H1 (cell line): Measurements from ENCODE around the gene AIFM3. TPM values are rescaled to one million over a fixed set of nuclear protein-coding genes. Genes with fewer than 3 reads are reported as not detected.

Experiments used
- CTCF ChIA-PET: fragments of 300-600 bp; sonication (Branson Sonifier 250); formaldehyde crosslinking; loops from one replicate; lab custom pipeline; 2021; ENCODE audit not compliant: partially characterized antibody; lab: Charles Lee
- POLR2A ChIA-PET: fragments of 300-600 bp; sonication (Branson Sonifier 250); formaldehyde crosslinking; loops from one replicate; lab custom pipeline; 2021; ENCODE audit warnings: inconsistent platforms; ENCODE audit not compliant: partially characterized antibody; lab: Charles Lee
- DNase-seq, 2 experiments: peaks; one replicate each; pipeline versions ENCODE4 v3.0.0 to v3.0.0-alpha.2; 2010 to 2022; ENCODE audit warnings: low spot score in 2 of 2, low read depth in 1 of 2, mixed read lengths in 1 of 2
- FAIRE-seq: peaks from 2 replicates; lab custom pipeline; 2011; peaks lifted over from hg19 to GRCh38; lab: Jason Lieb, UNC
- H2AFZ ChIP-seq: 2 replicates; pipeline ENCODE4 v1.8.1; 2012; ENCODE audit warnings: low read length, inconsistent platforms
- H2AK5ac ChIP-seq: 2 replicates; pipeline ENCODE4 v1.6.1; 2013; ENCODE audit warnings: low read depth, low read length
- H2BK120ac ChIP-seq: replicated peaks from 2 replicates; pipeline ENCODE3; 2013; ENCODE audit warnings: low read depth, low read length, inconsistent platforms
- H2BK12ac ChIP-seq: 2 replicates; pipeline ENCODE4 v1.6.1; 2013; ENCODE audit warnings: low read depth, low read length
- H2BK15ac ChIP-seq: 2 replicates; pipeline ENCODE4 v1.6.1; 2013; ENCODE audit warnings: low read length
- H2BK20ac ChIP-seq: 2 replicates; pipeline ENCODE4 v1.6.1; 2013; ENCODE audit warnings: low read length
- H2BK5ac ChIP-seq: 2 replicates; pipeline ENCODE4 v1.6.1; 2013; ENCODE audit warnings: low read depth, low read length
- H3K14ac ChIP-seq: 2 replicates; pipeline ENCODE4 v1.6.1; 2013; ENCODE audit warnings: inconsistent platforms; ENCODE audit not compliant: insufficient read length
- H3K18ac ChIP-seq: 2 replicates; pipeline ENCODE4 v1.6.1; 2013; ENCODE audit warnings: low read length; ENCODE audit errors: extremely low read depth
- H3K23ac ChIP-seq: 2 replicates; pipeline ENCODE4 v1.6.1; 2013; ENCODE audit warnings: inconsistent platforms; ENCODE audit not compliant: insufficient read length
- H3K23me2 ChIP-seq: 2 replicates; pipeline ENCODE4 v1.6.1; 2013; ENCODE audit warnings: low read depth, low read length
- H3K27ac ChIP-seq: 2 replicates; pipeline ENCODE4 v1.6.1; 2011; ENCODE audit warnings: low read depth, low read length, inconsistent platforms
- H3K27me3 ChIP-seq, 4 experiments: replicated peaks in 1 of 4; 1 replicate in 1 of 4; 2 replicates in 3 of 4; pipeline versions ENCODE4 v1.6.1 to v1.8.1; 2011 to 2013; ENCODE audit warnings: low read length in 3 of 4, mild to moderate bottlenecking in 3 of 4, inconsistent platforms in 2 of 4, mixed read lengths in 2 of 4, moderate library complexity in 1 of 4; ENCODE audit not compliant: control insufficient read depth in 3 of 4, insufficient read depth in 3 of 4; ENCODE audit errors: extremely low read depth in 1 of 4
- H3K36me3 ChIP-seq, 4 experiments: 2 replicates each; pipeline versions ENCODE4 v1.6.1 to v1.8.1; 2011 to 2013; ENCODE audit warnings: mild to moderate bottlenecking in 4 of 4, low read length in 3 of 4, moderate library complexity in 2 of 4, control low read depth in 1 of 4, inconsistent platforms in 1 of 4; ENCODE audit not compliant: insufficient read depth in 4 of 4, control insufficient read depth in 2 of 4
- H3K4ac ChIP-seq: replicated peaks from 2 replicates; pipeline ENCODE3; 2013; ENCODE audit warnings: low read length, low read depth, mixed read lengths, inconsistent platforms; ENCODE audit not compliant: insufficient read length
- H3K4me1 ChIP-seq, 4 experiments: replicated peaks in 1 of 4; 1 replicate in 1 of 4; 2 replicates in 3 of 4; pipeline versions ENCODE4 v1.6.1 to v1.8.1; 2011 to 2013; ENCODE audit warnings: low read length in 3 of 4, inconsistent platforms in 2 of 4, mixed read lengths in 1 of 4; ENCODE audit not compliant: insufficient read depth in 4 of 4, control insufficient read depth in 3 of 4
- H3K4me2 ChIP-seq, 2 experiments: 2 replicates each; pipeline versions ENCODE4 v1.6.1 to v1.8.1; 2011 to 2013; ENCODE audit warnings: low read depth in 2 of 2, low read length in 2 of 2, control low read depth in 1 of 2, inconsistent platforms in 1 of 2, mild to moderate bottlenecking in 1 of 2; ENCODE audit not compliant: insufficient read depth in 1 of 2
- H3K4me3 ChIP-seq, 4 experiments: fragments of 200-600, 300-600 bp in 1 of 4; sonication (generic), shearing (Covaris generic), sonication (Bioruptor Twin) in 1 of 4; 2 replicates each; pipeline versions ENCODE4 v1.5.1 to v1.8.1; 2011 to 2016; ENCODE audit warnings: low read length in 4 of 4, low read depth in 3 of 4, control low read depth in 2 of 4, inconsistent platforms in 2 of 4, mild to moderate bottlenecking in 2 of 4, mixed read lengths in 1 of 4, moderate library complexity in 1 of 4; ENCODE audit not compliant: insufficient read depth in 2 of 4; ENCODE audit errors: extremely low read depth in 1 of 4
- H3K56ac ChIP-seq: replicated peaks from 2 replicates; pipeline ENCODE3; 2013; ENCODE audit warnings: low read depth, mild to moderate bottlenecking, mixed read lengths, low read length, inconsistent platforms; ENCODE audit not compliant: insufficient read length
- H3K79me1 ChIP-seq: 2 replicates; pipeline ENCODE4 v1.6.1; 2013; ENCODE audit warnings: low read depth, low read length, control low read depth
- H3K79me2 ChIP-seq, 2 experiments: 2 replicates each; pipeline versions ENCODE4 v1.6.1 to v1.8.1; 2012 to 2013; ENCODE audit warnings: low read length in 2 of 2, mild to moderate bottlenecking in 2 of 2, inconsistent platforms in 1 of 2; ENCODE audit not compliant: insufficient read depth in 2 of 2, control insufficient read depth in 1 of 2
- H3K9ac ChIP-seq, 4 experiments: replicated peaks in 1 of 4; 1 replicate in 1 of 4; 2 replicates in 3 of 4; pipeline versions ENCODE4 v1.6.1 to v1.8.1; 2011 to 2013; ENCODE audit warnings: low read depth in 3 of 4, low read length in 3 of 4, control low read depth in 2 of 4, mild to moderate bottlenecking in 2 of 4, moderate library complexity in 2 of 4, inconsistent platforms in 1 of 4; ENCODE audit errors: extremely low read depth in 1 of 4
- H3K9me3 ChIP-seq, 2 experiments: 2 replicates each; pipeline versions ENCODE4 v1.6.1 to v1.8.1; 2012 to 2013; ENCODE audit warnings: mild to moderate bottlenecking in 2 of 2, moderate library complexity in 2 of 2, control low read depth in 1 of 2, inconsistent platforms in 1 of 2, low read depth in 1 of 2, low read length in 1 of 2, mixed read lengths in 1 of 2; ENCODE audit not compliant: insufficient read depth in 2 of 2
- H4K20me1 ChIP-seq, 2 experiments: replicated peaks in 1 of 2; 2 replicates each; pipeline versions ENCODE3 to v1.8.1; 2011 to 2013; ENCODE audit warnings: inconsistent platforms in 2 of 2, low read length in 2 of 2, mild to moderate bottlenecking in 1 of 2; ENCODE audit not compliant: insufficient read depth in 2 of 2, control insufficient read depth in 1 of 2
- H4K5ac ChIP-seq: 2 replicates; pipeline ENCODE4 v1.6.1; 2013; ENCODE audit warnings: low read length, low read depth, mixed read lengths, inconsistent platforms; ENCODE audit not compliant: insufficient read length
- H4K8ac ChIP-seq: 2 replicates; pipeline ENCODE4 v1.8.0; 2013; ENCODE audit warnings: mild to moderate bottlenecking, moderate library complexity, low read length, inconsistent platforms; ENCODE audit not compliant: insufficient read depth; ENCODE audit errors: extremely low read depth
- H4K91ac ChIP-seq: replicated peaks from 2 replicates; pipeline ENCODE3; 2013; ENCODE audit warnings: low read length, mixed read lengths, inconsistent platforms; ENCODE audit not compliant: insufficient read length
- WGBS, 2 experiments: shearing (Covaris generic) in 1 of 2; methylation state at CpG; one replicate each; pipeline versions ENCODE4 v1.1.6 to v1.1.7; 2013 to 2015; ENCODE audit warnings: low lambda C conversion rate in 2 of 2, mixed read lengths in 2 of 2, inconsistent platforms in 1 of 2, low coverage in 1 of 2, missing lambda C conversion rate in 1 of 2; ENCODE audit not compliant: insufficient replicate concordance in 2 of 2, insufficient coverage in 1 of 2, insufficient read length in 1 of 2; ENCODE audit errors: extremely low coverage in 1 of 2, missing lambda C conversion rate in 1 of 2; 5-methylcytosine and 5-hydroxymethylcytosine counted together
- polyA plus RNA-seq, 7 experiments: library from polyadenylated mRNA; depleted of rRNA in 3 of 7; stranded (reverse) in 5 of 7; unstranded in 2 of 7; fragments of >200 nt in 5 of 7; fragments of 200-250 nt in 2 of 7; gene quantifications; 1 replicate in 5 of 7; 2 replicates in 1 of 7; 4 replicates in 1 of 7; pipeline versions ENCODE4 v1.2.1 to v1.2.3, GENCODE V29; 2011 to 2013; ENCODE audit warnings: missing spikeins in 2 of 7, mixed read lengths in 2 of 7
- total RNA-seq: library from RNA; stranded (reverse); fragmentation: NEBNext Ultra II Directional; extraction: Animal tissue kit (Norgen Biotek cat#: 25700); gene quantifications from 2 replicates; pipeline ENCODE4 v1.2.1, GENCODE V29; 2021

The AIFM3 gene
- total and polyA plus RNA-seq, 2 of the 8 experiments (the other 6 are each of a cell fraction or from before 2014, with no cell fraction given): 0.86 to 1.4 TPM

DNA sequence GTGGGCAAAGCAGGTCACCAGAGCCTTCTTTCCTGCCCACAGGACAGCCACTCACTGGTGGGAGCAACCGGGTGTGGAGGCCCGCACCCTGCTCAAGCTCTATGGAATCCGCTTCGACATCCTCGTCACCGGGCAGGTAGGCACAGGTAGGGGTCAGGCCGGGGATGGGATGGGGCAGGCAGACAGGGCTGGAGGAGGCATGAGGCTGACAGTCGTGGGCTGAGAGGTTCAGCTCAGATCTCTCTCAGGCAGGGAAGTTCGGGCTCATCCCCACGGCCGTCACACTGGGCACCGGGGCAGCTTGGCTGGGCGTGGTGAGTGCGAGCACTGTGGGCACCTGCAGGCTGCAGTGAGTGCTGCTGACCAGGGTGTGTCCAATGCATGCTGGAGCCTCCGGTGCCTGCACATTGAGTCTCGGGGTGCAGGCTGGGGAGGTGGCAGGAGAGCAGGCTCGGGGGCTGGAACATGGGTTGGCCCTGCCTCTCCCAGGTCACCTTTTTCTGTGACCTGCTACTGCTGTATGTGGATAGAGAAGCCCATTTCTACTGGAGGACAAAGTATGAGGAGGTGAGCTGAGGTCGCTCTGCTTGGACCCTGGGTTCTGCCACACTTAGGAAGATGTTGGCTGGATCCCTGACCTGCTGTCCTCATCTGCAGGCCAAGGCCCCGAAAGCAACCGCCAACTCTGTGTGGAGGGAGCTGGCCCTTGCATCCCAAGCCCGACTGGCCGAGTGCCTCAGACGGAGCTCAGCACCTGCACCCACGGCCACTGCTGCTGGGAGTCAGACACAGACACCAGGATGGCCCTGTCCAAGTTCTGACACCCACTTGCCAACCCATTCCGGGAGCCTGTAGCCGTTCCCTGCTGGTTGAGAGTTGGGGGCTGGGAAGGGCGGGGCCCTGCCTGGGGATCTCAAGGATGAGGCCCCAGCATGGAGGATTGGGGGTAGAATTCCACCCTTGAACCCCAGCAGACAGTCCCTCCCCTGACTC, 59.0 kb downstream of the AIFM3 start:
- H2AK5ac ChIP-seq: no peak overlapping the region
- H3K23me2 ChIP-seq: no peaks in the 10 kb centered on the region
- no peak overlapping the region for H3K9ac ChIP-seq
- H3K56ac ChIP-seq: no peak overlapping the region
- no peaks in the 10 kb centered on the region for H3K36me3 ChIP-seq
- ChIA-PET CTCF (interaction anchor here (1.2 kb wide), 1 partner anchor 11 kb away, joined by 5 read pairs; no protein-coding TSS in a partner anchor), POLR2A (interaction anchor here (2.1 kb wide), 1 partner anchor 11 kb away, joined by 5 read pairs; the partner anchor contains the start of gene P2RX6)
- H3K9me3 ChIP-seq: no peaks in the 10 kb centered on the region
- H3K27me3 ChIP-seq: peaks cover 0 to 5% (median 3%) of the 10 kb centered on the region in 4 experiments; a peak in 4 of 7 replicates
- H2BK5ac ChIP-seq: no peak overlapping the region; the same call in 1 of the 2 replicates
- no peak overlapping the region for H4K91ac ChIP-seq
- no peak overlapping the region for H3K27ac ChIP-seq
- H2BK120ac ChIP-seq: no peak overlapping the region
- no peak overlapping the region for H3K4me3 ChIP-seq
- FAIRE-seq (no peak), DNase-seq (no peak)
- 84% methylated on average over 23 of the region's 27 CpGs; no CpG with 5 or more reads in 1 of the 2 experiments for WGBS, 2 experiments
- H2BK15ac ChIP-seq: no peak overlapping the region
- H3K4me2 ChIP-seq: no peak overlapping the region
- peaks cover 0 to 2% (median 0%) of the 10 kb centered on the region in 4 experiments; a peak in 1 of 7 replicates for H3K4me1 ChIP-seq
- H3K14ac ChIP-seq: no peak overlapping the region
- H3K23ac ChIP-seq: no peak overlapping the region
- H3K79me2 ChIP-seq: no peaks in the 10 kb centered on the region
- H4K5ac ChIP-seq: no peak overlapping the region
- H4K20me1 ChIP-seq: no peaks in the 10 kb centered on the region
- no peak overlapping the region for H2BK12ac ChIP-seq
- no peaks in the 10 kb centered on the region for H3K79me1 ChIP-seq
- H2BK20ac ChIP-seq: no peak overlapping the region
- H3K4ac ChIP-seq: no peak overlapping the region
- no peak overlapping the region for H3K18ac ChIP-seq
- no peak overlapping the region for H2AFZ ChIP-seq
- no peak overlapping the region for H4K8ac ChIP-seq
